HepG2 (cell line): ENCODE results near the gene OR2T33. TPM values are rescaled to one million over a fixed set of nuclear protein-coding genes. Genes with fewer than 3 reads are reported as not detected.
"Not testable (repeated sequence)": the region's sequence is repeated elsewhere in the genome, so short reads cannot be mapped to it uniquely, and the experiment has no call there.

ENCODE experiments used
- ATAC-seq: fragments of 200-7000 bp; cut with Tn5 transposase; 3 replicates; pipeline ENCODE4 v1.9.1; 2020; ENCODE audit warnings: mild to moderate bottlenecking, moderate library complexity
- BruUV-seq: library from RNA; stranded (reverse); fragments of 400-500 nt; replicated peaks from 2 replicates; lab custom pipeline; 2021; lab: Mats Ljungman, UMichigan
- CTCF ChIA-PET: fragments of 300-600 bp; formaldehyde crosslinking; extraction: SDS; loops from one replicate; lab custom pipeline; 2021; ENCODE audit warnings: low total read pairs, inconsistent platforms, low intra/inter-chr PET ratio; lab: Yijun Ruan, JAX
- POLR2A ChIA-PET: fragments of 350-600 bp; sonication (Branson Sonifier 250); formaldehyde crosslinking; loops from one replicate; lab custom pipeline; 2020; ENCODE audit warnings: antibody characterized with exemption, inconsistent platforms; lab: Yijun Ruan, JAX
- DNase-seq: peaks from one replicate; pipeline ENCODE4 v3.0.0-alpha.2; 2015; ENCODE audit warnings: low spot score
- FAIRE-seq: peaks from 3 replicates; lab custom pipeline; 2011; peaks lifted over from hg19 to GRCh38; lab: Jason Lieb, UNC
- H2AFZ ChIP-seq: one replicate; pipeline ENCODE4 v1.6.1; 2011; ENCODE audit warnings: low read length, inconsistent platforms
- H3K27ac ChIP-seq: fragments of 300-600 bp; 3 replicates; pipeline ENCODE4 v1.8.0; 2011; ENCODE audit warnings: mixed run types, mild to moderate bottlenecking, mixed read lengths, low read length, inconsistent platforms; ENCODE audit not compliant: insufficient read depth; ENCODE audit errors: extremely low read length
- H3K27me3 ChIP-seq, 2 experiments: fragments of 200-600 bp in 1 of 2; 2 replicates in 1 of 2; 3 replicates in 1 of 2; pipeline versions ENCODE4 v1.6.0 to v1.8.0; 2011; ENCODE audit warnings: low read length in 2 of 2, mild to moderate bottlenecking in 2 of 2, moderate library complexity in 2 of 2, inconsistent platforms in 1 of 2; ENCODE audit not compliant: insufficient read depth in 2 of 2, control insufficient read depth in 1 of 2
- H3K36me3 ChIP-seq, 2 experiments: fragments of 200-600 bp in 1 of 2; replicated peaks in 1 of 2; 2 replicates in 1 of 2; 3 replicates in 1 of 2; pipeline versions ENCODE4 v1.5.1 to v1.8.0; 2011; ENCODE audit warnings: low read length in 2 of 2, inconsistent platforms in 1 of 2; ENCODE audit not compliant: insufficient read depth in 2 of 2, control insufficient read depth in 1 of 2
- H3K4me1 ChIP-seq: 2 replicates; pipeline ENCODE4 v1.5.1; 2012; ENCODE audit warnings: low read length, inconsistent platforms; ENCODE audit not compliant: insufficient read depth
- H3K4me2 ChIP-seq: 2 replicates; pipeline ENCODE4 v1.6.0; 2011; ENCODE audit warnings: low read depth, low read length, inconsistent platforms
- H3K4me3 ChIP-seq, 3 experiments: fragments of 200-600 bp in 1 of 3; sonication (generic), shearing (Covaris generic) in 1 of 3; replicated peaks in 1 of 3; 2 replicates each; pipeline ENCODE4 v1.5.1; 2011 to 2016; ENCODE audit warnings: low read length in 3 of 3, inconsistent platforms in 2 of 3, low read depth in 2 of 3, mild to moderate bottlenecking in 2 of 3, control low read depth in 1 of 3, mixed read lengths in 1 of 3; ENCODE audit not compliant: insufficient read depth in 1 of 3
- H3K79me2 ChIP-seq: one replicate; pipeline ENCODE4 v1.6.1; 2011; ENCODE audit warnings: low read length, inconsistent platforms; ENCODE audit not compliant: insufficient read depth
- H3K9ac ChIP-seq: 2 replicates; pipeline ENCODE4 v1.6.0; 2011; ENCODE audit warnings: mild to moderate bottlenecking, low read depth, low read length, inconsistent platforms; ENCODE audit not compliant: insufficient read depth
- H3K9me3 ChIP-seq: 2 replicates; pipeline ENCODE4 v1.5.1; 2012; ENCODE audit warnings: mild to moderate bottlenecking, low read length
- H4K20me1 ChIP-seq: 2 replicates; pipeline ENCODE4 v1.6.0; 2011; ENCODE audit warnings: inconsistent platforms, mild to moderate bottlenecking, low read length, moderate library complexity; ENCODE audit not compliant: insufficient read depth
- AGO1 ChIP-seq: fragments of 200-400 bp; formaldehyde crosslinking; IDR thresholded peaks from 2 replicates; pipeline ENCODE4 v1.6.1; 2017; ENCODE audit warnings: mild to moderate bottlenecking, low read depth, low read length, moderate library complexity; ENCODE audit not compliant: poor library complexity, severe bottlenecking
- IKZF5 ChIP-seq: IDR thresholded peaks from 2 replicates; pipeline ENCODE4 v1.6.1; 2018; ENCODE audit warnings: missing genetic modification reagents, mild to moderate bottlenecking, missing compliant biosample characterization
- ZBTB42 ChIP-seq: sonication (generic); formaldehyde crosslinking; IDR thresholded peaks from 2 replicates; pipeline ENCODE4 v1.5.0; 2020; ENCODE audit warnings: mild to moderate bottlenecking, missing genetic modification reagents
- ZNF441 ChIP-seq: sonication (generic); formaldehyde crosslinking; IDR thresholded peaks from 2 replicates; pipeline ENCODE4 v1.7.0; 2021; ENCODE audit warnings: missing genetic modification reagents, borderline replicate concordance
- ZNF772 ChIP-seq: sonication (generic); formaldehyde crosslinking; IDR thresholded peaks from 2 replicates; pipeline ENCODE4 v1.5.0; 2020; ENCODE audit warnings: mild to moderate bottlenecking, missing genetic modification reagents
- WGBS: methylation state at CpG from one replicate; pipeline ENCODE4 v1.1.6; 2017; ENCODE audit warnings: low lambda C conversion rate; 5-methylcytosine and 5-hydroxymethylcytosine counted together
- in situ Hi-C: cut with HindIII; loops from 2 replicates; pipeline ENCODE4 v1.10.0; 2017; ENCODE audit warnings: low pct_unique_long_range_greater_than_20kb; ENCODE audit not compliant: extremely low pct_ligation_motif_present
- intact Hi-C: fragments of 100-400 bp; cut with micrococcal nuclease; formaldehyde crosslinking; loops from one replicate; pipeline ENCODE4 v1.10.0; 2022; ENCODE audit not compliant: unreplicated experiment
- polyA plus RNA-seq, 8 experiments: library from polyadenylated mRNA; depleted of rRNA in 3 of 8; stranded (reverse) in 7 of 8; unstranded in 1 of 8; fragments of >200 nt; fragmentation: Illumina TruSeq in 4 of 8; extraction: Trizol in 4 of 8; gene quantifications; 2 replicates each; pipeline versions ENCODE4 v1.2.1 to v1.2.3, GENCODE V29; 2011 to 2016; ENCODE audit warnings: low read depth in 4 of 8, missing spikeins in 1 of 8, mixed read lengths in 1 of 8; ENCODE audit not compliant: insufficient read depth in 1 of 8
- total RNA-seq, 5 experiments: library from RNA; depleted of rRNA; stranded (reverse); fragments of >200 nt; fragmentation: Illumina TruSeq; extraction: Trizol; gene quantifications; 2 replicates each; pipeline ENCODE4 v1.2.3, GENCODE V29; 2016; ENCODE audit warnings: low read depth in 1 of 5

Gene OR2T33
- total and polyA plus RNA-seq, 2 of the 13 experiments (the other 11 are each of a cell fraction or from before 2014, with no cell fraction given) = not detected

- BruUV-seq, in situ Hi-C loops, POLR2A ChIA-PET, H3K27me3 ChIP-seq, H4K20me1 ChIP-seq, ATAC-seq, H3K36me3 ChIP-seq, CTCF ChIA-PET, H2AFZ ChIP-seq, H3K4me1 ChIP-seq, H3K4me2 ChIP-seq, DNase-seq, intact Hi-C loops, H3K27ac ChIP-seq, H3K4me3 ChIP-seq, H3K9ac ChIP-seq, FAIRE-seq, H3K79me2 ChIP-seq: not testable (repeated sequence)
- H3K9me3 ChIP-seq = peaks cover 42% of the 10 kb centered on the region
- WGBS = 9% methylated on average over 7 of the region's 9 CpGs
Measured at GRCh38 chr1:248305672-248306071, 27.9 kb upstream of the OR2T33 start.

DNA sequence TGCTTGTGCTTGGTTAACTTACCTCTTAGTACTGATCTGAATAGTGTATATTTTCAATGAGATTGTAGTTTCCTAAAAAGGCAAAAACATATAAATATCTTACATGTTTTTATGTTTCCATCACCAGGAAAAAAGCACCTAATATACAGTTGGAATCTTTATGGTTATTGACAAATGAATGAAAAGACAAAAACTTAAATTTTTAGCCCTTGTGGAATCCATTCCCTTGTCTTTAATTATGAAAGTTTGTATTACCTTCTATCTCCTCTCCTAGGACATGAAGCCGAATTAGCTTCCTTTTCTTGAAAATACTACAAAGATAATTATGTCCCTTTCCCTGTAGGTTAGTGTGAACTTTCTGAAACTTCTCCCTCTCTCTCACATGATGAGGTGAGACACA lies 25.5 kb upstream of the OR2T33 start, which contains the start of gene OR2T12:
OR2T12 (minus strand) TSS at position 101 of the 400 bp plus-strand sequence. CDS start 7,846 bp downstream, outside the sequence.
- DNase-seq (no peak), FAIRE-seq (no peak), ATAC-seq (no peak)
- Histone ChIP-seq H3K79me2 (no peaks in the 10 kb centered on the region), H2AFZ (no peak within 1 kb of the TSS), H3K4me3 (no peak within 1 kb of the TSS), H4K20me1 (no peaks in the 10 kb centered on the region), H3K27ac (no peak within 1 kb of the TSS), H3K9me3 (peaks cover 27% of the 10 kb centered on the region), H3K36me3 (no peaks in the 10 kb centered on the region), H3K4me1 (no peaks in the 10 kb centered on the region), H3K9ac (no peak within 1 kb of the TSS), H3K27me3 (no peaks in the 10 kb centered on the region), H3K4me2 (no peak within 1 kb of the TSS)
- in situ Hi-C loops (no loop called here), intact Hi-C loops (no loop called here)
- WGBS = 0% methylated on average over 1 of the region's 1 CpG
- ChIA-PET POLR2A (no interaction called here), CTCF (no interaction called here)
- BruUV-seq = no TSS peak
- TF ChIP-seq AGO1 = no peak
- no peak for TF ChIP-seq ZBTB42 (CRISPR knock-in tag)
- no peak for TF ChIP-seq ZNF441 (CRISPR knock-in tag)
- no peak for TF ChIP-seq ZNF772 (CRISPR knock-in tag)
- TF ChIP-seq IKZF5 (CRISPR knock-in tag) = no peak
